ENCODE data around the gene ERO1A. TPM values are rescaled to one million over a fixed set of nuclear protein-coding genes. Genes with fewer than 3 reads are reported as not detected.

The ERO1A gene
- total RNA-seq, 1 experiment from 2014 or later = 83.6 TPM

DNA sequence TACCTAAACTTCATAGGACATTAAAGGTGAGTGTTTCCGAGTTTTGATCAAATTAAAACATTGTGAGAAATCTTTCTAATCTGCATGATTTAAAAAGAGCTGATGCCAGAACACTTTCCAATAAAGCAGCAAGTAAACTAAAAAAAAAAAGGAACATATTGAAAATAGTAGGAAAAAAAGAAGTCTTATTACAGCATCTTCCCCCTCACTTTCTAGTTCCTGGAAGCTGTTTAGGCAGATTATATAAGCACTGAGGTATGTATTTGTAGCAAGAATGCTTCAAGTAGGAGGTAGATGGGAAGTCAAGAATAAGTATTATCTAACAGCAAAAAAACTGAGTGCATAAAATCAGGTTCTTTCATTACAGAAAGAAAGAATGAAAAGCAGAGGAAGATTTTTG is 45.8 kb downstream of the ERO1A start:
- H3F3A ChIP-seq (ENCODE audit: insufficient read depth, low read depth) = no peaks in the 10 kb centered on the region
- no peaks in the 10 kb centered on the region for H3K27me3 ChIP-seq (ENCODE audit: insufficient read depth, low read depth)
- DNase-seq = no peak
- no peaks in the 10 kb centered on the region for H3K79me2 ChIP-seq (ENCODE audit: low read depth)
- peaks cover 38% of the 10 kb centered on the region for H3K36me3 ChIP-seq (ENCODE audit: low read depth)
- no peaks in the 10 kb centered on the region; the same call in 1 of the 2 replicates for H4K20me1 ChIP-seq (ENCODE audit: insufficient read depth)
- no peak overlapping the region for H3K4me2 ChIP-seq
- CTCF ChIA-PET = no interaction called here
- no peak overlapping the region for H3K4me3 ChIP-seq
- TF ChIP-seq, protein P1, sequence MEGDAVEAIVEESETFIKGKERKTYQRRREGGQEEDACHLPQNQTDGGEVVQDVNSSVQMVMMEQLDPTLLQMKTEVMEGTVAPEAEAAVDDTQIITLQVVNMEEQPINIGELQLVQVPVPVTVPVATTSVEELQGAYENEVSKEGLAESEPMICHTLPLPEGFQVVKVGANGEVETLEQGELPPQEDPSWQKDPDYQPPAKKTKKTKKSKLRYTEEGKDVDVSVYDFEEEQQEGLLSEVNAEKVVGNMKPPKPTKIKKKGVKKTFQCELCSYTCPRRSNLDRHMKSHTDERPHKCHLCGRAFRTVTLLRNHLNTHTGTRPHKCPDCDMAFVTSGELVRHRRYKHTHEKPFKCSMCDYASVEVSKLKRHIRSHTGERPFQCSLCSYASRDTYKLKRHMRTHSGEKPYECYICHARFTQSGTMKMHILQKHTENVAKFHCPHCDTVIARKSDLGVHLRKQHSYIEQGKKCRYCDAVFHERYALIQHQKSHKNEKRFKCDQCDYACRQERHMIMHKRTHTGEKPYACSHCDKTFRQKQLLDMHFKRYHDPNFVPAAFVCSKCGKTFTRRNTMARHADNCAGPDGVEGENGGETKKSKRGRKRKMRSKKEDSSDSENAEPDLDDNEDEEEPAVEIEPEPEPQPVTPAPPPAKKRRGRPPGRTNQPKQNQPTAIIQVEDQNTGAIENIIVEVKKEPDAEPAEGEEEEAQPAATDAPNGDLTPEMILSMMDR (conservative IDR thresholded peaks at IDR 0.05) = no peak
- no peak for TF ChIP-seq EZH2 (IDR thresholded peaks at IDR 0.05; ENCODE audit: low read depth)
- no peaks in the 10 kb centered on the region for H3K9me3 ChIP-seq (ENCODE audit: insufficient read depth, low read depth)
- H3K27ac ChIP-seq = no peak overlapping the region
- intact Hi-C loops (cut with micrococcal nuclease; ENCODE audit: unreplicated experiment) = no loop called here
- BruUV-seq (replicated peaks) = no TSS peak
- H3K9me2 ChIP-seq (ENCODE audit: insufficient read depth) = no peaks in the 10 kb centered on the region
- no peaks in the 10 kb centered on the region for H3K4me1 ChIP-seq (replicated peaks; ENCODE audit: insufficient read depth)
- POLR2A ChIA-PET (ENCODE audit: unreplicated experiment) = no interaction called here
- H2AFZ ChIP-seq = no peak overlapping the region

DNA sequence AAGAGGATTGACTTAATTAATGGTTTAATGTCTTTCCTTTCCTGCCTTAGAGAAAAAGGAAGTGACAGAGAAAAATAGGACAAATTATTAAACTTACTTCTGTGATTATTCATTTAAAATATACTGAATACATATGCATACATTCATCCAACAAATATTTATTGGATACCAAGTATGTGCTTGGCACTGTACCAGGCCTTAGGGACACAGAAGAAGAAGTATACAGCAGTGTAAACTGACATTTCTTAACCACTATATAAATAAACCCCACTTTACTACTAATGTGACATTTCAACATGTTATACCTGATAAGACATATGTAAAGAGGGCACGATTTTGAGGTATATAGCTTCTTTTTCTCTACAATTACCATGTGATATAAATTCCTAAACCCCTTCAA is 53.6 kb downstream of the ERO1A start:
- Histone ChIP-seq H4K20me1 (ENCODE audit: insufficient read depth) (no peaks in the 10 kb centered on the region; the same call in 1 of the 2 replicates), H3K4me3 (no peak overlapping the region), H3K4me2 (no peak overlapping the region), H3K9me3 (ENCODE audit: insufficient read depth, low read depth) (no peaks in the 10 kb centered on the region), H3K79me2 (ENCODE audit: low read depth) (no peaks in the 10 kb centered on the region), H3F3A (ENCODE audit: insufficient read depth, low read depth) (no peaks in the 10 kb centered on the region), H2AFZ (no peak overlapping the region), H3K27ac (no peak overlapping the region), H3K36me3 (ENCODE audit: low read depth) (0 out of 2 replicates have a peak, but pooled peaks cover 12% of the 10 kb centered on the region), H3K9me2 (ENCODE audit: insufficient read depth) (no peaks in the 10 kb centered on the region), H3K4me1 (replicated peaks; ENCODE audit: insufficient read depth) (no peaks in the 10 kb centered on the region), H3K27me3 (ENCODE audit: insufficient read depth, low read depth) (no peaks in the 10 kb centered on the region)
- intact Hi-C loops (cut with micrococcal nuclease; ENCODE audit: unreplicated experiment) = no loop called here
- TF ChIP-seq, protein P1 (conservative IDR thresholded peaks at IDR 0.05) = no peak
- no peak for TF ChIP-seq EZH2 (IDR thresholded peaks at IDR 0.05; ENCODE audit: low read depth)
- ChIA-PET CTCF (no interaction called here), POLR2A (ENCODE audit: unreplicated experiment) (no interaction called here)
- no TSS peak for BruUV-seq (replicated peaks)
- DNase-seq = no peak

DNA sequence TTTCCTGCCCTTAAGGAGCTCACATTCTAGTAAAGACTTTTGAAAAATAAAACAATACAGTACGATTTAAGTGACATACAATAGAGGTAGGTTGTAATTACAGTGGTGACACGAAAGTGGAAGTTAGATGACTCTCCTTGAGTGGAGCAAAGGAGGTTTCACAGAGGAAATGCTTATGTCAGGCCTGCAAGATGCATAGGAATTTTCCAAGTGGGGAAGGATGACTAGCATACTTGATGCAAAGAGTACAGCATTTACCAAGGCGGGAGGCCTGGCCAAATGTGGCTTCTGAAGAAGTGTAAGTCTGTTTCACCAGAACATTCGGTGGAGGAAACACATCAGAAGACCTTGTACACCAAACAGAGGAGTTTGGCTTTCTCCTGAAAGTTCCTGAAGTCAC is 55.2 kb downstream of the ERO1A start:
- Histone ChIP-seq H3K36me3 (ENCODE audit: low read depth) (0 out of 2 replicates have a peak, but pooled peaks cover 4% of the 10 kb centered on the region), H3K4me3 (no peak overlapping the region), H3K4me2 (no peak overlapping the region), H3K27me3 (ENCODE audit: insufficient read depth, low read depth) (no peaks in the 10 kb centered on the region), H3K4me1 (replicated peaks; ENCODE audit: insufficient read depth) (no peaks in the 10 kb centered on the region), H4K20me1 (ENCODE audit: insufficient read depth) (no peaks in the 10 kb centered on the region), H3K9me3 (ENCODE audit: insufficient read depth, low read depth) (no peaks in the 10 kb centered on the region), H3K79me2 (ENCODE audit: low read depth) (no peaks in the 10 kb centered on the region), H2AFZ (no peak overlapping the region), H3K9me2 (ENCODE audit: insufficient read depth) (no peaks in the 10 kb centered on the region), H3K27ac (no peak overlapping the region), H3F3A (ENCODE audit: insufficient read depth, low read depth) (no peaks in the 10 kb centered on the region)
- TF ChIP-seq EZH2 (IDR thresholded peaks at IDR 0.05; ENCODE audit: low read depth) = no peak
- TF ChIP-seq, protein P1 (conservative IDR thresholded peaks at IDR 0.05) = no peak
- POLR2A ChIA-PET (ENCODE audit: unreplicated experiment) = no interaction called here
- CTCF ChIA-PET = no interaction called here
- intact Hi-C loops (cut with micrococcal nuclease; ENCODE audit: unreplicated experiment) = no loop called here
- no peak for DNase-seq
- no TSS peak for BruUV-seq (replicated peaks)
